ENCODE measurements around the gene NUAK1.

NUAK1 gene

DNA sequence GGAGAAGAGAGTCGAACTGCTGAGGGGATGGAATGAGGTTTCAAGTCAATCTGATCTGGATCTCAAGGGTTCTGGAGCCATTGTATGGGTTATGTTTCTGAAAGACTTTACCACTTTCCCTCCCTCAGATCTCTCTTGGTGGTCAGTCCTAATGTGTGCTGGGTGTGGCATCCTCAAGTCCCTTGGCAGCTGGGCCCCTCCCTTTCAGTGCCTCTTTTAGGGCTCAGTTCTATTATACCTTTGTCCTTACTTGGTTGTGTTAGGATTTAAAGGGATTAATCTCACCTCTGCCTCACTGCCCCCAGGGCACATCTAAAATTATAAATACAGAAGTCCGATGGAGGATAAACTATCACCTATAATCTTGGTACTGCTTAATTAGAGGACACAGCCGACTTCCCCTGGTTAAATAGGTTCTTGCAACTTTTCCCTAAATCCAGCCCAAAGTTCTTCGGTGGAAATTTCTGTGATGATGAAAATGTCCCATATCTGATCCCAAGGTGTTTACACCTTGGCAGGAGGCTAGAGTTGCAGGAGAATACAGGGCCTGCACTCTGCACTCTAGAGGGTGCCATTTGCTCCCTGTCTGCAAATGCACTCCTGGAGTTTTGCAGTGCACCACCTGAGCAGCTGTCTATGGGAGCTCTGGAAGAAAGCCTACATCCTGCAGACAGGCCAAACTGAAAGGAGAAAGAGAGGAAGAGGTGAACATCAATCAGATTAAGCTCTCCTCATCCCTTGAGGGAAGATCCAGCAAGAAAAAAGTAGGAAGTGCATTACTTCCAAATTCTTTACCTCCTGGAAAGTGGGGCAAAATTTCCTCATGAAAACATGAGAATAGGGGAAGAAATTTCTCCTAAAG, 106.8 kb downstream of the NUAK1 start:
- Histone ChIP-seq H3K79me2 (ENCODE audit: insufficient read depth, low read length) (no peaks in the 10 kb centered on the region), H3K4me3 (ENCODE audit: insufficient read depth, low read length, poor library complexity, severe bottlenecking) (no peak overlapping the region), H3F3A (ENCODE audit: insufficient read depth) (no peaks in the 10 kb centered on the region), H2AFZ (ENCODE audit: low read depth, low read length, severe bottlenecking) (no peak overlapping the region), H3K27ac (ENCODE audit: low read depth, low read length) (no peak overlapping the region), H3K9ac (ENCODE audit: low read length) (no peak overlapping the region), H3K27me3 (ENCODE audit: low read length) (no peaks in the 10 kb centered on the region), H3K9me2 (replicated peaks; ENCODE audit: insufficient read depth, low read length) (no peaks in the 10 kb centered on the region), H3K4me2 (ENCODE audit: low read depth, low read length, poor library complexity, severe bottlenecking) (no peak overlapping the region), H4K20me1 (ENCODE audit: low read depth, low read length) (no peaks in the 10 kb centered on the region), H3K36me3 (ENCODE audit: low read length) (no peaks in the 10 kb centered on the region), H3K9me3 (ENCODE audit: insufficient read depth, low read length) (no peaks in the 10 kb centered on the region)
- TF ChIP-seq, protein P1, sequence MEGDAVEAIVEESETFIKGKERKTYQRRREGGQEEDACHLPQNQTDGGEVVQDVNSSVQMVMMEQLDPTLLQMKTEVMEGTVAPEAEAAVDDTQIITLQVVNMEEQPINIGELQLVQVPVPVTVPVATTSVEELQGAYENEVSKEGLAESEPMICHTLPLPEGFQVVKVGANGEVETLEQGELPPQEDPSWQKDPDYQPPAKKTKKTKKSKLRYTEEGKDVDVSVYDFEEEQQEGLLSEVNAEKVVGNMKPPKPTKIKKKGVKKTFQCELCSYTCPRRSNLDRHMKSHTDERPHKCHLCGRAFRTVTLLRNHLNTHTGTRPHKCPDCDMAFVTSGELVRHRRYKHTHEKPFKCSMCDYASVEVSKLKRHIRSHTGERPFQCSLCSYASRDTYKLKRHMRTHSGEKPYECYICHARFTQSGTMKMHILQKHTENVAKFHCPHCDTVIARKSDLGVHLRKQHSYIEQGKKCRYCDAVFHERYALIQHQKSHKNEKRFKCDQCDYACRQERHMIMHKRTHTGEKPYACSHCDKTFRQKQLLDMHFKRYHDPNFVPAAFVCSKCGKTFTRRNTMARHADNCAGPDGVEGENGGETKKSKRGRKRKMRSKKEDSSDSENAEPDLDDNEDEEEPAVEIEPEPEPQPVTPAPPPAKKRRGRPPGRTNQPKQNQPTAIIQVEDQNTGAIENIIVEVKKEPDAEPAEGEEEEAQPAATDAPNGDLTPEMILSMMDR (IDR thresholded peaks at IDR 0.05; ENCODE audit: insufficient read depth, low read length, poor library complexity, severe bottlenecking), result no peak
- TF ChIP-seq EZH2phosphoT487 (conservative IDR thresholded peaks at IDR 0.05; ENCODE audit: low read length), result no peak

DNA sequence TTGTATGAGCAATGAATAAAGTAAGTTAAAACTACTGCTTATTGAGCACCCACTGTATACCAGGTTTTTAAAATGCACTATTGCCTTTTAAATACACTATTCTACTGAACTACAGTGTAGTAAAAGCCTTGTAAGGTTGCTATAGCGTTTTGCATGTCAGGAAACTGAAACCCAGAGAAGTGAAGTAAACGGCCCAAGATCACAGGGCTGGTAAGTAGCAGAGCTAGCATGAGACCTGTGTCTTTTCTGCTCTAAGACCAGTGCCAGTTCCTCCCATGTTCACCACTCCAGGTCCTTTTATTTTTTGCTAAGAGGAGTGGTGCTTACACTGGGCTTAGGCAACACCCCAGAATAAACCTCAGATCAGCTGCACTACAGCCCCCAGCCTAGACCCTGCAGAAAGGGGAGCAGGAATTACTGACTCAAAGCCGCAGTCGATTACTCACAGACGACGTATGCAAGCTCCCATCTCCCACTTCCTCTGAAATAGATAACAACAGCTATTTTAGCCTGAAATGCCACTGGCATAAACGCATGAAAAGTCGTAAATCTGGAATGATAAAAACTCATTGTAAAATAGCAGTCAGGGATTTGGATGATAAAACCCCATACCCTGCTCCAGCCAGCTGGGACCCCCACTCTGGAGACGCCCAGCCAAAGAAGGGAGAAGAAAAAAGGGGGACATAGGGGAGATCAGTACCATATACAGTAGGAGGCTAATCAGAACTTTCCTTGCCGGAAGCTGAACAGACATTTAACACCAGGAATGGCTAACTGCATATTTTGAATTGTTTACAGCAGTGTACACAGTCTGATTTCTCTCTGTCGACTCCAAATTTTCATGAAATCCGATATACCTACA, 108.3 kb downstream of the NUAK1 start:
- Histone ChIP-seq H3K4me2 (ENCODE audit: low read depth, low read length, poor library complexity, severe bottlenecking) (no peak overlapping the region), H3K9ac (ENCODE audit: low read length) (no peak overlapping the region), H3K27ac (ENCODE audit: low read depth, low read length) (no peak overlapping the region)

GRCh38 chr12:106029532-106029931, 109.2 kb downstream of the NUAK1 start:
- H3K4me2 ChIP-seq (ENCODE audit: low read depth, low read length, poor library complexity, severe bottlenecking), result no peak overlapping the region
- H4K20me1 ChIP-seq (ENCODE audit: low read depth, low read length), result no peaks in the 10 kb centered on the region
- no peak for TF ChIP-seq EZH2phosphoT487 (conservative IDR thresholded peaks at IDR 0.05; ENCODE audit: low read length)
- TF ChIP-seq, protein P1 (IDR thresholded peaks at IDR 0.05; ENCODE audit: insufficient read depth, low read length, poor library complexity, severe bottlenecking), result no peak
- H3K9me2 ChIP-seq (replicated peaks; ENCODE audit: insufficient read depth, low read length), result no peaks in the 10 kb centered on the region
- no peak overlapping the region for H2AFZ ChIP-seq (ENCODE audit: low read depth, low read length, severe bottlenecking)
- no peaks in the 10 kb centered on the region for H3F3A ChIP-seq (ENCODE audit: insufficient read depth)
- H3K4me3 ChIP-seq (ENCODE audit: insufficient read depth, low read length, poor library complexity, severe bottlenecking), result no peak overlapping the region
- H3K27me3 ChIP-seq (ENCODE audit: low read length), result no peaks in the 10 kb centered on the region
- no peaks in the 10 kb centered on the region for H3K36me3 ChIP-seq (ENCODE audit: low read length)
- no peak overlapping the region for H3K9ac ChIP-seq (ENCODE audit: low read length)
- no peak overlapping the region for H3K27ac ChIP-seq (ENCODE audit: low read depth, low read length)
- no peaks in the 10 kb centered on the region for H3K79me2 ChIP-seq (ENCODE audit: insufficient read depth, low read length)
- no peaks in the 10 kb centered on the region for H3K9me3 ChIP-seq (ENCODE audit: insufficient read depth, low read length)

More for the DNA sequence above, 108.3 kb downstream of the NUAK1 start:
- H4K20me1 ChIP-seq (ENCODE audit: low read depth, low read length), result no peaks in the 10 kb centered on the region
- no peaks in the 10 kb centered on the region for H3F3A ChIP-seq (ENCODE audit: insufficient read depth)
- H3K9me2 ChIP-seq (replicated peaks; ENCODE audit: insufficient read depth, low read length), result no peaks in the 10 kb centered on the region
- H3K4me3 ChIP-seq (ENCODE audit: insufficient read depth, low read length, poor library complexity, severe bottlenecking), result no peak overlapping the region
- H2AFZ ChIP-seq (ENCODE audit: low read depth, low read length, severe bottlenecking), result no peak overlapping the region
- H3K79me2 ChIP-seq (ENCODE audit: insufficient read depth, low read length), result no peaks in the 10 kb centered on the region
- no peaks in the 10 kb centered on the region for H3K9me3 ChIP-seq (ENCODE audit: insufficient read depth, low read length)
- no peaks in the 10 kb centered on the region for H3K36me3 ChIP-seq (ENCODE audit: low read length)
- H3K27me3 ChIP-seq (ENCODE audit: low read length), result no peaks in the 10 kb centered on the region
- TF ChIP-seq EZH2phosphoT487 (conservative IDR thresholded peaks at IDR 0.05; ENCODE audit: low read length), result no peak
- TF ChIP-seq, protein P1 (IDR thresholded peaks at IDR 0.05; ENCODE audit: insufficient read depth, low read length, poor library complexity, severe bottlenecking), result no peak

Data from SU-DHL-6 (cell line).